ENCODE results near the gene MAGEF1.

GRCh38 chr3:184682671-184683070 lies 29.2 kb downstream of the MAGEF1 start:
- no peak for TF ChIP-seq CTCF (IDR thresholded peaks at IDR 0.05)
- no peak for TF ChIP-seq EZH2 (IDR thresholded peaks at IDR 0.05)
- TF ChIP-seq EZH2phosphoT487 (IDR thresholded peaks at IDR 0.05), result no peak
